DOHH2 (cell line): ENCODE measurements around the gene MYPN.

Experiments
- H3F3A ChIP-seq: fragments of 200-600 bp; sonication (generic), shearing (Covaris generic); 2 replicates; pipeline ENCODE4 v1.6.0; 2016; ENCODE audit warnings: antibody characterized with exemption, mild to moderate bottlenecking; ENCODE audit not compliant: control insufficient read depth, insufficient read depth
- H3K27ac ChIP-seq: fragments of 200-600 bp; sonication (generic); 2 replicates; pipeline ENCODE4 v1.5.1; 2014; ENCODE audit warnings: low read depth, mild to moderate bottlenecking, low read length, moderate library complexity
- H3K27me3 ChIP-seq: fragments of 200-600 bp; sonication (generic); 2 replicates; pipeline ENCODE4 v1.6.1; 2014; ENCODE audit warnings: mild to moderate bottlenecking, low read length, mixed read lengths; ENCODE audit not compliant: control insufficient read depth
- H3K36me3 ChIP-seq: fragments of 200-600 bp; sonication (generic); 2 replicates; pipeline ENCODE4 v1.6.1; 2014; ENCODE audit warnings: mild to moderate bottlenecking, low read length, moderate library complexity, mixed read lengths; ENCODE audit not compliant: control insufficient read depth
- H3K4me1 ChIP-seq: fragments of 200-600 bp; sonication (generic); 2 replicates; pipeline ENCODE4 v1.6.1; 2014; ENCODE audit warnings: mild to moderate bottlenecking, low read length, mixed read lengths; ENCODE audit not compliant: control insufficient read depth
- H3K4me2 ChIP-seq: fragments of 200-600 bp; sonication (generic); 2 replicates; pipeline ENCODE4 v1.6.0; 2014; ENCODE audit warnings: mild to moderate bottlenecking, low read length, moderate library complexity
- H3K4me3 ChIP-seq: fragments of 200-600 bp; sonication (generic); 2 replicates; pipeline ENCODE4 v1.5.1; 2014; ENCODE audit warnings: mild to moderate bottlenecking, low read length, mixed read lengths
- H3K79me2 ChIP-seq: fragments of 200-600 bp; sonication (generic); 2 replicates; pipeline ENCODE4 v1.6.1; 2014; ENCODE audit warnings: mild to moderate bottlenecking, low read length, mixed read lengths; ENCODE audit not compliant: control insufficient read depth
- H3K9me2 ChIP-seq: fragments of 200-600 bp; sonication (generic); replicated peaks from 2 replicates; pipeline ENCODE4 v1.6.1; 2014; ENCODE audit warnings: mild to moderate bottlenecking, low read length, mixed read lengths; ENCODE audit not compliant: control insufficient read depth
- H3K9me3 ChIP-seq: fragments of 200-600 bp; sonication (generic); 2 replicates; pipeline ENCODE4 v1.6.1; 2014; ENCODE audit warnings: antibody characterized with exemption, low read length, mixed read lengths; ENCODE audit not compliant: control insufficient read depth, insufficient read depth
- H4K20me1 ChIP-seq: fragments of 200-600 bp; sonication (generic); 2 replicates; pipeline ENCODE4 v1.6.0; 2014; ENCODE audit warnings: low read depth, mild to moderate bottlenecking, antibody characterized with exemption, low read length, moderate library complexity; ENCODE audit not compliant: control insufficient read depth, insufficient read depth
- EZH2phosphoT487 ChIP-seq: fragments of 200-600 bp; sonication (generic); IDR thresholded peaks from 2 replicates; pipeline ENCODE4 v1.6.1; 2017; ENCODE audit warnings: borderline replicate concordance, mild to moderate bottlenecking, antibody characterized with exemption, low read length, moderate library complexity, mixed read lengths
- TF ChIP-seq, protein P1 (sequence below): fragments of 200-600 bp; sonication (generic); IDR thresholded peaks from one replicate; pipeline ENCODE4 v1.5.1; 2014; ENCODE audit warnings: antibody characterized with exemption, mild to moderate bottlenecking, low read depth, low read length; ENCODE audit not compliant: poor library complexity, severe bottlenecking

The MYPN gene

DNA sequence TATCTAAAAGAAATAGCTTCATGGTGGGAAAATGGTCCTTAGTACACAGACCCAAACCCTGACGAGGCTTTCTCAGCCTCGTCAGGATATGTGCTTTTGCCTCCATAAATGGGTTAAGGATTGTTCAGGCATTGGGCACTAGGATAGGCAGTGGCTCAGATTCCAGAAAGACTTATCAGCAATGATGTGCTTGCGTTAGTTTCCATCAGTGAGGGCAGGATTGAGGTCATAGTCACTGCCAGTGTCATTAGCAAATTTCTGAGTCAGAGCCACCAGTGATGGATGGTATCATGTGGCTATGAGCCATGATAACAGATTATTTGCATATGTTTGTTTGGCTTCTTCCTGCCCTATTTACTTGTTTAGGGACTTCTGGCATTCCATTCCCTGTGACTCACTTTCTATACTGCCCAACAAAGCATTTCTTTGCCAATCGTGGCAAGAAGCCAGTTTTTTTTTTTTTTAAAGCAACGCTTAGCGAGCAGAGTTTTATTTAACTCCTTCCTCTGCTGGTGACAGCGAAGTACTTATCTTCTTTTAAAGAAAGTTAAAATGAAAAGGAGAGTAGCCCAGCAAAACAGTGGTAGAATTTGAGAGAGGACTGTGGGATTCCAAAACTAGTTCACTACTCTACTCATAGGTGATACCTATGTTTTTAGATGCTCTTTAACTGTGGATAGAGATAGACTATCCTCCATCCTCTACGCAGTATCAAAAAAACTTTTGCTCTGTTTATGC is 44.4 kb downstream of the MYPN start:
- H3K9me3 ChIP-seq = no peaks in the 10 kb centered on the region
- TF ChIP-seq EZH2phosphoT487 = no peak
- TF ChIP-seq, protein P1, sequence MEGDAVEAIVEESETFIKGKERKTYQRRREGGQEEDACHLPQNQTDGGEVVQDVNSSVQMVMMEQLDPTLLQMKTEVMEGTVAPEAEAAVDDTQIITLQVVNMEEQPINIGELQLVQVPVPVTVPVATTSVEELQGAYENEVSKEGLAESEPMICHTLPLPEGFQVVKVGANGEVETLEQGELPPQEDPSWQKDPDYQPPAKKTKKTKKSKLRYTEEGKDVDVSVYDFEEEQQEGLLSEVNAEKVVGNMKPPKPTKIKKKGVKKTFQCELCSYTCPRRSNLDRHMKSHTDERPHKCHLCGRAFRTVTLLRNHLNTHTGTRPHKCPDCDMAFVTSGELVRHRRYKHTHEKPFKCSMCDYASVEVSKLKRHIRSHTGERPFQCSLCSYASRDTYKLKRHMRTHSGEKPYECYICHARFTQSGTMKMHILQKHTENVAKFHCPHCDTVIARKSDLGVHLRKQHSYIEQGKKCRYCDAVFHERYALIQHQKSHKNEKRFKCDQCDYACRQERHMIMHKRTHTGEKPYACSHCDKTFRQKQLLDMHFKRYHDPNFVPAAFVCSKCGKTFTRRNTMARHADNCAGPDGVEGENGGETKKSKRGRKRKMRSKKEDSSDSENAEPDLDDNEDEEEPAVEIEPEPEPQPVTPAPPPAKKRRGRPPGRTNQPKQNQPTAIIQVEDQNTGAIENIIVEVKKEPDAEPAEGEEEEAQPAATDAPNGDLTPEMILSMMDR = no peak
- H3K27me3 ChIP-seq = no peaks in the 10 kb centered on the region
- peaks cover 9% of the 10 kb centered on the region for H3K4me1 ChIP-seq
- H4K20me1 ChIP-seq = no peaks in the 10 kb centered on the region
- no peaks in the 10 kb centered on the region for H3K79me2 ChIP-seq
- no peaks in the 10 kb centered on the region for H3K36me3 ChIP-seq
- no peaks in the 10 kb centered on the region for H3F3A ChIP-seq
- H3K27ac ChIP-seq = no peak overlapping the region
- no peak overlapping the region for H3K4me2 ChIP-seq
- H3K4me3 ChIP-seq = no peak overlapping the region
- no peaks in the 10 kb centered on the region for H3K9me2 ChIP-seq

DNA sequence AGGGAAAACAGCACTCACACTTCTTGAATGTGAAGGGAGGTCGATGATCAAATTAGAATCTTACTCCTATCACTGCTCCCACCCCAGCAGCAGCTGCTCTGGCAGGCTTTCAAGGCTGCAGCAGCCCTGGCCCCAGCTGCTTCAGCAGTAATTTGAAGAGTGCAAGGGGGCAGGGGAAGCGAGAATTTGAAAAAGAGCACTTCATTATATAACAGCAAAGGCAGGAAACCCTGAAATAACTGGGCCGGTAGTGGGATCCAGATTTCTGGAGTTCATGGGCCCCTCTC is 44.9 kb downstream of the MYPN start:
- no peak overlapping the region for H3K4me2 ChIP-seq
- no peaks in the 10 kb centered on the region for H3K9me2 ChIP-seq
- no peak for TF ChIP-seq EZH2phosphoT487
- TF ChIP-seq, protein P1 = no peak
- H4K20me1 ChIP-seq = no peaks in the 10 kb centered on the region
- no peaks in the 10 kb centered on the region for H3K36me3 ChIP-seq
- no peaks in the 10 kb centered on the region for H3K27me3 ChIP-seq
- no peak overlapping the region for H3K27ac ChIP-seq
- no peaks in the 10 kb centered on the region for H3K9me3 ChIP-seq
- H3F3A ChIP-seq = no peaks in the 10 kb centered on the region
- no peaks in the 10 kb centered on the region for H3K79me2 ChIP-seq
- no peak overlapping the region for H3K4me3 ChIP-seq
- peaks cover 9% of the 10 kb centered on the region for H3K4me1 ChIP-seq

DNA sequence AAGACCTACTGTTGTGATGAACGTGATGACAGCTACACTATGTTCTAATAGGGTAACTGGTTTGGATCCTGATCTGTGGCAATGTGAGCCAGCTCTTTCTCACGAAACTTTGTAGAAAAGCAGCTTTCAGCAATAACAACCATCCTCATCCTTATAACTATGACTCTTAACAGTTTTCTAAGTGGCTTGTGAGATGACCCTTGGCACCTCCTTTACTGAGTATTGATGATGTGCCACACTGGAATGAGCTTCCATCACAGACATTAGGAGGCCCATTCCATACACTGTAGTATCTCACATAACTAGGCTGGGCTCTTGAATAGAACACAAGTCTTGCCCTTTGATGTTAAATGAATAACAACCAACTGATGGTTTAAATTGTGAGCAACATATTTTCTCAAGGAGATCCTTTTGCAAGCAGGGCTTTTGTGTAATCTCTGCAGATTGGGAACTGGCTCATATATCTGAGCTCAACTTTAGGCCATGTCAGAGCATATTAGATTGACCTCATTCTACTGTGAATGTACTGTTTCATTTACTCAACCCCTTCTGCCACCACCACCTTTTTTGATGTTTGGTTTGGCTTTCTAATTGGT is 46.4 kb downstream of the MYPN start:
- no peaks in the 10 kb centered on the region for H4K20me1 ChIP-seq
- no peak for TF ChIP-seq EZH2phosphoT487
- TF ChIP-seq, protein P1 = no peak
- peaks cover 9% of the 10 kb centered on the region for H3K4me1 ChIP-seq
- H3K27ac ChIP-seq = no peak overlapping the region
- H3K9me2 ChIP-seq = no peaks in the 10 kb centered on the region
- no peaks in the 10 kb centered on the region for H3K9me3 ChIP-seq
- no peak overlapping the region for H3K4me2 ChIP-seq
- no peaks in the 10 kb centered on the region for H3K36me3 ChIP-seq
- H3K79me2 ChIP-seq = no peaks in the 10 kb centered on the region
- H3K27me3 ChIP-seq = no peaks in the 10 kb centered on the region
- H3K4me3 ChIP-seq = no peak overlapping the region
- H3F3A ChIP-seq = no peaks in the 10 kb centered on the region
